CD4-positive, alpha-beta memory T cell (primary cell): ENCODE results near the gene GABRR1. TPM values are rescaled to one million over a fixed set of nuclear protein-coding genes. Genes with fewer than 3 reads are reported as not detected.

Experiments used
- CTCF ChIA-PET: fragments of 350-600 bp; sonication (Branson Sonifier 250); formaldehyde crosslinking; loops from one replicate; lab custom pipeline; 2021; ENCODE audit warnings: inconsistent platforms; ENCODE audit not compliant: partially characterized antibody; lab: Charles Lee
- POLR2A ChIA-PET: fragments of 350-600 bp; sonication (Branson Sonifier 250); formaldehyde crosslinking; loops from one replicate; lab custom pipeline; 2021; ENCODE audit not compliant: partially characterized antibody; lab: Charles Lee
- DNase-seq, 5 donors: peaks; one replicate each; pipeline versions ENCODE4 v3.0.0 to v3.0.0-alpha.2; 2020 to 2022; ENCODE audit warnings: mixed read lengths in 1 of 5
- H3K27ac ChIP-seq: one replicate; pipeline ENCODE4 v1.7.0; 2013; ENCODE audit warnings: low read depth, low read length
- H3K27me3 ChIP-seq: 2 replicates; pipeline ENCODE4 v1.7.0; 2013; ENCODE audit warnings: mild to moderate bottlenecking, low read length, moderate library complexity; ENCODE audit not compliant: insufficient read depth
- H3K36me3 ChIP-seq: 2 replicates; pipeline ENCODE4 v1.7.0; 2013; ENCODE audit warnings: mild to moderate bottlenecking, low read length, moderate library complexity; ENCODE audit not compliant: insufficient read depth
- H3K4me1 ChIP-seq: 2 replicates; pipeline ENCODE4 v1.7.0; 2013; ENCODE audit warnings: mild to moderate bottlenecking, low read length, moderate library complexity; ENCODE audit not compliant: insufficient read depth
- H3K4me3 ChIP-seq, 2 donors: one replicate each; pipeline ENCODE4 v1.7.0; 2013; ENCODE audit warnings: low read length in 2 of 2, mild to moderate bottlenecking in 1 of 2
- H3K9me3 ChIP-seq, 2 donors: one replicate each; pipeline ENCODE4 v1.7.0; 2013; ENCODE audit warnings: low read length in 2 of 2, control low read depth in 1 of 2; ENCODE audit not compliant: control insufficient read depth in 1 of 2
- H3K27ac Mint-ChIP-seq, 7 donors: one replicate each; pipeline ENCODE4 v1.8.0; 2020 to 2021; ENCODE audit warnings: mixed read lengths in 7 of 7, mild to moderate bottlenecking in 6 of 7, inconsistent platforms in 3 of 7, moderate library complexity in 3 of 7
- H3K27me3 Mint-ChIP-seq, 2 donors: one replicate each; pipeline ENCODE4 v1.8.0; 2020 to 2021; ENCODE audit warnings: mixed read lengths in 2 of 2
- H3K36me3 Mint-ChIP-seq, 2 donors: one replicate each; pipeline ENCODE4 v1.8.0; 2020 to 2021; ENCODE audit warnings: mixed read lengths in 2 of 2, inconsistent platforms in 1 of 2, mild to moderate bottlenecking in 1 of 2
- H3K4me1 Mint-ChIP-seq, 4 donors: one replicate each; pipeline ENCODE4 v1.8.0; 2020 to 2021; ENCODE audit warnings: mixed read lengths in 4 of 4, mild to moderate bottlenecking in 1 of 4
- H3K4me3 Mint-ChIP-seq, 8 donors: one replicate each; pipeline ENCODE4 v1.8.0; 2020 to 2021; ENCODE audit warnings: mixed read lengths in 8 of 8, mild to moderate bottlenecking in 7 of 8, moderate library complexity in 6 of 8, inconsistent platforms in 3 of 8
- H3K9me3 Mint-ChIP-seq, 8 donors: one replicate each; pipeline ENCODE4 v1.8.0; 2020 to 2021; ENCODE audit warnings: mixed read lengths in 8 of 8, mild to moderate bottlenecking in 5 of 8, inconsistent platforms in 3 of 8, moderate library complexity in 1 of 8
- intact Hi-C: fragments of 100-400 bp; cut with micrococcal nuclease; formaldehyde crosslinking; loops from one replicate; pipeline ENCODE4 v1.15.1; 2023
- polyA plus RNA-seq, 2 donors: library from polyadenylated mRNA; unstranded; fragments of 300-500 nt; fragmentation: Illumina TruSeq; gene quantifications; one replicate each; pipeline ENCODE4 v1.2.3, GENCODE V29; 2021
- total RNA-seq, 2 experiments: library from RNA; stranded (reverse); gene quantifications; one replicate each; pipeline ENCODE4 v1.2.3, GENCODE V29; 2021

Gene GABRR1
- total and polyA plus RNA-seq, 4 experiments from 2014 or later: not detected

- H3K36me3 Mint-ChIP-seq: no peaks in the 10 kb centered on the region
- no peak for DNase-seq
- H3K27ac Mint-ChIP-seq: no peak overlapping the region
- H3K9me3 ChIP-seq: no peaks in the 10 kb centered on the region
- ChIA-PET CTCF (interaction anchor here (0.5 kb wide), 1 partner anchor 905 kb away, joined by 3 read pairs; no protein-coding TSS in a partner anchor), POLR2A (no interaction called here)
- no peaks in the 10 kb centered on the region for H3K27me3 ChIP-seq
- H3K27ac ChIP-seq: no peak overlapping the region
- H3K4me1 Mint-ChIP-seq: no peaks in the 10 kb centered on the region
- H3K9me3 Mint-ChIP-seq: no peaks in the 10 kb centered on the region
- H3K27me3 Mint-ChIP-seq: peaks cover 0 to 4% of the 10 kb centered on the region in 2 donors
- H3K4me3 ChIP-seq: no peak overlapping the region
- H3K36me3 ChIP-seq: no peaks in the 10 kb centered on the region
- H3K4me1 ChIP-seq: no peaks in the 10 kb centered on the region
- intact Hi-C loops: no loop called here
- H3K4me3 Mint-ChIP-seq: no peak overlapping the region
Observed at GRCh38 chr6:89205819-89206218, 11.3 kb downstream of the GABRR1 start.

DNA sequence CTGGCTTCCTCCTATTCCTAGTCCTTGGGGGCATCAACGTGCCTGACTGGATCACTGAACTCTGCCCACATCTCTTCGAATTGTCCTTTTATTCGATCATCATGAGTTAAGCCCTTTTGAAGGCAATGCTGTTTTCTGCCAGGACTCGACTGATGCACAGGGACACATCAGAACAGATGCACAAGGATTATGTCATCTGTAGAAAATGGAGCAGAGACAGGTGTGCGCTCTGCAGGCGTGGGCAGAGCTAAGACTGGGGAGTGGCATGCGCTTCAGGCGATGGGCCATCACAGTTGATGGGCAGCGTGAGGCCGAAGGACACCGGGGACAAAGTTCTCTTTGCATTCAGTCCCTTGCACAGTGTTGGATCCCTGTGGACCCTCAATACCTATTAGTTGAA lies 13.1 kb downstream of the GABRR1 start:
- Histone ChIP-seq H3K4me1 (no peaks in the 10 kb centered on the region), H3K4me3 (no peak overlapping the region), H3K27me3 (no peaks in the 10 kb centered on the region), H3K27ac (no peak overlapping the region), H3K36me3 (no peaks in the 10 kb centered on the region), H3K9me3 (no peaks in the 10 kb centered on the region)
- intact Hi-C loops: no loop called here
- Mint-ChIP-seq H3K27me3 (peaks cover 0 to 4% of the 10 kb centered on the region in 2 donors), H3K9me3 (no peaks in the 10 kb centered on the region), H3K4me3 (no peak overlapping the region), H3K4me1 (no peaks in the 10 kb centered on the region), H3K27ac (no peak overlapping the region), H3K36me3 (no peaks in the 10 kb centered on the region)
- POLR2A ChIA-PET: no interaction called here
- DNase-seq: no peak
- CTCF ChIA-PET: interaction anchor here (1.7 kb wide), 1 partner anchor 9 kb away, joined by 3 read pairs; no protein-coding TSS in a partner anchor

- ChIA-PET POLR2A (no interaction called here), CTCF (no interaction called here)
- no peaks in the 10 kb centered on the region for H3K4me1 Mint-ChIP-seq
- no peaks in the 10 kb centered on the region for H3K27me3 ChIP-seq
- DNase-seq: no peak
- no peak overlapping the region for H3K27ac Mint-ChIP-seq
- no peaks in the 10 kb centered on the region for H3K9me3 ChIP-seq
- H3K27ac ChIP-seq: no peak overlapping the region
- peaks cover under 1 to 6% (median 4%) of the 10 kb centered on the region in 8 donors for H3K9me3 Mint-ChIP-seq
- no peak overlapping the region for H3K4me3 ChIP-seq
- H3K4me3 Mint-ChIP-seq: no peak overlapping the region
- H3K36me3 ChIP-seq: no peaks in the 10 kb centered on the region
- peaks cover 0 to 1% of the 10 kb centered on the region in 2 donors for H3K36me3 Mint-ChIP-seq
- H3K27me3 Mint-ChIP-seq: peaks cover 0 to 3% of the 10 kb centered on the region in 2 donors
- intact Hi-C loops: no loop called here
- H3K4me1 ChIP-seq: no peaks in the 10 kb centered on the region
Observed at GRCh38 chr6:89200706-89201215, 16.4 kb downstream of the GABRR1 start.

DNA sequence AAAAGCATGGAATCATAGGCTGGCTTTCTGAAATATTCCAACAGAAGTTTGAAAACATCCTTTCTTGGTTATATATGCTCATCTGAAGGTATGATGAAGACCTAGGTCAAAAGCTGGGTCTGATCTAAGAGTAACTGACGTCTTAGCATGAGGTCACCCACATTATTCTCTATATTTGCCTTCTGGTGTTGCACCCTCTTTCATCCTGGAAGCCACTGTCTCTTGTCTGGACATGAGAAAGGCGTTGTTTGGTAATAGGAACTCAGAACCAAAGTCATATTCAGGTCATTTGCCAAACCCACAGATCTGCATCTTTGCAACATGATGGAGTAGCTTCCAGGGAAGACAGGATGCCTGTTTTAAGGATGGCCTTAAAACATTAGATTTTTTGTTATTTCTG lies 17.6 kb downstream of the GABRR1 start:
- ChIA-PET CTCF (no interaction called here), POLR2A (no interaction called here)
- Histone ChIP-seq H3K27ac (no peak overlapping the region), H3K9me3 (peaks cover 0 to 6% of the 10 kb centered on the region in 2 donors), H3K27me3 (no peaks in the 10 kb centered on the region), H3K4me3 (no peak overlapping the region), H3K4me1 (no peaks in the 10 kb centered on the region), H3K36me3 (no peaks in the 10 kb centered on the region)
- peaks cover 3% of the 10 kb centered on the region in 2 donors for H3K27me3 Mint-ChIP-seq
- no peaks in the 10 kb centered on the region for H3K4me1 Mint-ChIP-seq
- no peak overlapping the region for H3K4me3 Mint-ChIP-seq
- no peak overlapping the region for H3K27ac Mint-ChIP-seq
- DNase-seq: no peak
- peaks cover 3 to 4% of the 10 kb centered on the region in 2 donors for H3K36me3 Mint-ChIP-seq
- peaks cover 1 to 18% (median 14%) of the 10 kb centered on the region in 8 donors for H3K9me3 Mint-ChIP-seq
- intact Hi-C loops: no loop called here

DNA sequence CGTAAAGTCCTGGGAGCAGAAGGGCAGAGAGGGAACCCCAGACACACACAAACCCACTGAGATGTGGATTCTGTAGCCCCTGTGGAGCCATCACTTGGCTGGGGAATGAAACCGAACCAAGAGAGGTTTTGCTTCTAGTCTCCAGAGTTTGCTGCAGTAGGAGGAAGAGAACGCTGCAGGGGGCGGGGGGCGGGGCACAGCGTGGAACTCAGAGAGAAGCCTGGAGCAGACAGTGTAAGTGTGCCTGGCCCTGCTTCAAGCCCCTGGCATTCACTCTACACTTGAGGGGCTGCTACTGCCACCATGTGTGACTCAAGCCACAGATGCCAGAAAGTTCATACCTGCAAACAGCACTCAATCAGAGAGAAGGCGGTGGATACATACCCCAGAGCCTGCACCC lies 18.9 kb downstream of the GABRR1 start:
- DNase-seq: no peak
- H3K9me3 ChIP-seq: peaks cover 0 to 15% of the 10 kb centered on the region in 2 donors
- peaks cover 1 to 32% (median 23%) of the 10 kb centered on the region in 8 donors for H3K9me3 Mint-ChIP-seq
- intact Hi-C loops: no loop called here
- H3K27me3 Mint-ChIP-seq: peaks cover 3 to 4% of the 10 kb centered on the region in 2 donors
- no peak overlapping the region for H3K4me3 Mint-ChIP-seq
- H3K27ac ChIP-seq: no peak overlapping the region
- H3K27me3 ChIP-seq: no peaks in the 10 kb centered on the region
- H3K36me3 Mint-ChIP-seq: peaks cover 3 to 4% of the 10 kb centered on the region in 2 donors
- peak overlapping the region in 1 of 7 donors; percentile 42 for H3K27ac Mint-ChIP-seq
- H3K4me1 Mint-ChIP-seq: no peaks in the 10 kb centered on the region
- H3K36me3 ChIP-seq: no peaks in the 10 kb centered on the region
- H3K4me1 ChIP-seq: no peaks in the 10 kb centered on the region
- POLR2A ChIA-PET: no interaction called here
- H3K4me3 ChIP-seq: no peak overlapping the region
- CTCF ChIA-PET: no interaction called here

GRCh38 chr6:89197141-89197540 lies 20.0 kb downstream of the GABRR1 start:
- DNase-seq: no peak

DNA sequence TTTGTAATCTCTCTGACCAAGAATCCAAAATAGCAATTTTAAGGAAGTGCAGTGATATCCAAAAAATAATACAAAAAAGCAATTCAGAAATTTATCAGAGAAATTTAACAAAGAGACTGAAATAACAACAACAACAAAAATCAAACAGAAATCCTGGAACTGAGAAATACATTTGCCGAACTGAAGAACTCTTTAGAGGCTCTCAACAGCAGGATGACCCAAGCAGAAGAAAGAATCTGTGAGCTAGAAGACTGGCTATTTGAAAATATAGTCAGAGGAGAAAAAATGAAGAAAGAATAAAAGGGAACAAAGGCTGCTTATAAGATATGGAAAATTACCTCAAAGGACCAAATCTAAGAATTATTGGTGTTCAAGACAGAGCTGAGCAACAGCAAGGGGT lies 22.6 kb downstream of the GABRR1 start:
- Mint-ChIP-seq H3K27ac (peak overlapping the region in 1 of 7 donors; percentile 22), H3K36me3 (peaks cover 3 to 4% of the 10 kb centered on the region in 2 donors), H3K4me3 (no peak overlapping the region), H3K9me3 (peaks cover 1 to 36% (median 23%) of the 10 kb centered on the region in 8 donors), H3K4me1 (no peaks in the 10 kb centered on the region), H3K27me3 (peaks cover 4 to 7% of the 10 kb centered on the region in 2 donors)
- no peak overlapping the region for H3K27ac ChIP-seq
- H3K9me3 ChIP-seq: peaks cover 0 to 15% of the 10 kb centered on the region in 2 donors
- intact Hi-C loops: no loop called here
- ChIA-PET CTCF (interaction anchor here (1.2 kb wide), 1 partner anchor 212 kb away, joined by 4 read pairs; no protein-coding TSS in a partner anchor), POLR2A (no interaction called here)
- H3K27me3 ChIP-seq: no peaks in the 10 kb centered on the region
- DNase-seq: no peak
- no peaks in the 10 kb centered on the region for H3K36me3 ChIP-seq
- no peaks in the 10 kb centered on the region for H3K4me1 ChIP-seq
- no peak overlapping the region for H3K4me3 ChIP-seq

More at GRCh38 chr6:89197141-89197540, 20.0 kb downstream of the GABRR1 start:
- POLR2A ChIA-PET: no interaction called here
- peaks cover 3 to 4% of the 10 kb centered on the region in 2 donors for H3K36me3 Mint-ChIP-seq
- H3K9me3 ChIP-seq: peaks cover 0 to 15% of the 10 kb centered on the region in 2 donors
- H3K4me3 Mint-ChIP-seq: no peak overlapping the region
- peaks cover 4 to 7% of the 10 kb centered on the region in 2 donors for H3K27me3 Mint-ChIP-seq
- peaks cover 1 to 36% (median 23%) of the 10 kb centered on the region in 8 donors for H3K9me3 Mint-ChIP-seq
- H3K27me3 ChIP-seq: no peaks in the 10 kb centered on the region
- no peak overlapping the region for H3K4me3 ChIP-seq
- CTCF ChIA-PET: no interaction called here
- no peaks in the 10 kb centered on the region for H3K36me3 ChIP-seq
- H3K4me1 Mint-ChIP-seq: no peaks in the 10 kb centered on the region
- no peak overlapping the region for H3K27ac Mint-ChIP-seq
- H3K4me1 ChIP-seq: no peaks in the 10 kb centered on the region
- no peak overlapping the region for H3K27ac ChIP-seq
- intact Hi-C loops: no loop called here
